Testis (tissue), 2 donors: ENCODE data around the gene FRMD5.

ENCODE experiments used
- CTCF ChIP-seq, 3 experiments: fragments of 450-650 bp in 2 of 3; fragments of 200-600 bp in 1 of 3; sonication (generic) in 1 of 3; IDR thresholded peaks; one replicate each; pipeline ENCODE4 v1.5.1; 2016 to 2019; ENCODE audit warnings: antibody characterized with exemption in 3 of 3, mild to moderate bottlenecking in 2 of 3, moderate library complexity in 1 of 3
- POLR2A ChIP-seq: fragments of 450-650 bp; IDR thresholded peaks from one replicate; pipeline ENCODE4 v1.6.1; 2017; ENCODE audit warnings: antibody characterized with exemption, mild to moderate bottlenecking, moderate library complexity

DNA sequence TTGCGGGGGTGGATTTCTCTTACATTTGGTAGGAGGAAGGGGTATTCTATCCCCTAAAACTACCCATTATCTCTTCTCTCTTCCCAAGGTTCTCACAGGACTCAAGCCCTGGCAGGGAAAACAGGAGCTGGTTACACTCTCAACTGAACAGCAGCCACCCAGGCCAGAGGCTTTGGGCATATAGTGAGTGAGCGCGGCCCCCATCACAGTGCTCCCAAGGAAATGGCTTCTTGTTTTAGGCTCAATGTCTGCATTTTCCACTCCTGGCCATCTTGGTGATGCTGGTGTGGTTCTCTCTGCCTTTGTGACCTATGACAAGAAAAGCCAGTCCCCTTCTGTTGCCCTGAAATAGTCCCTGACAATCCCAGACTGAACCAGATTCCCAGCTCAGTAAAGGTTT is 318.2 kb downstream of the FRMD5 start:
- TF ChIP-seq CTCF (IDR thresholded peaks at IDR 0.05) = no peak
- no peak for TF ChIP-seq POLR2A
